ENCODE measurements around the gene ZNF529.
A peak's percentile ranks its signal among the peaks of the same experiment; 100 is the strongest.
"Not testable (repeated sequence)": the region's sequence is repeated elsewhere in the genome, so short reads cannot be mapped to it uniquely, and the experiment has no call there.

The ZNF529 gene

GRCh38 chr19:36573020-36573894 lies at the start of gene ZNF529:
Gene ZNF529 (minus strand): TSS chr19:36573292. CDS start chr19:36572346, 946 bp downstream.
- peak; percentile 82 for DNase-seq

DNA sequence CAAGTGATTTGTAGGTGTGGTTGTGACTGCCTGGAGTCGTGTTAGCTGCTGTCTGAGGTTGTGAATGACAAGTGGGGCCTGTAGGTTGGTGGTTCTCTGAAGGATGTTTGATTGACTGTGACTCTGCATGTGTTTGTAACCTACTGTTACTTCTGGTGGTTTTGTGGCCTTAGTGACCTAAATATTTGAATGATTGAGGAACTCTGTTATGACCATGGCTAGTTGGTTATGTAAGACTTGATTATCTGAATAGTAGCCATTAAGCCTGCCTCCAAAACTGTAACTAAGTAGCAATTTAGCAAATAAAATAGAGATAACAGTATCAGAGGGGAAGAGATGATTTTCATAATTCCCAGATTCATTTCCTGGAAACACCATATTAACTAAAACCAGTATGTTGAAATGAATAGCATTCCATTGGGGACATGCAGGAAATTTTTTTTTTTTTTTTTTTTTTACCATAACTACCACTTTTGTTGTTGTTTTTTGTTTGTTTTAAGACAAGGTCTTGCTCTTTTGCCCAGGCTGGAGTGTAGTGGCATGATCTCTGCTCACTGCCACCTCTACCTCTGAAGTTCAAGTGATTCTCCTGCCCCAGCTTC lies 32.9 kb upstream of the ZNF529 start:
- no peak for DNase-seq

- DNase-seq: no peak
These were observed 32.2 kb upstream of the ZNF529 start, which contains the start of gene ZNF382 for GRCh38 chr19:36605101-36605876. Gene ZNF382 (plus strand): TSS chr19:36605313. CDS start chr19:36609915, 4,602 bp downstream.

GRCh38 chr19:36604656-36605100 lies 31.6 kb upstream of the ZNF529 start:
- DNase-seq: no peak

GRCh38 chr19:36602681-36603080 lies 29.6 kb upstream of the ZNF529 start:
- not testable (repeated sequence) for DNase-seq

DNA sequence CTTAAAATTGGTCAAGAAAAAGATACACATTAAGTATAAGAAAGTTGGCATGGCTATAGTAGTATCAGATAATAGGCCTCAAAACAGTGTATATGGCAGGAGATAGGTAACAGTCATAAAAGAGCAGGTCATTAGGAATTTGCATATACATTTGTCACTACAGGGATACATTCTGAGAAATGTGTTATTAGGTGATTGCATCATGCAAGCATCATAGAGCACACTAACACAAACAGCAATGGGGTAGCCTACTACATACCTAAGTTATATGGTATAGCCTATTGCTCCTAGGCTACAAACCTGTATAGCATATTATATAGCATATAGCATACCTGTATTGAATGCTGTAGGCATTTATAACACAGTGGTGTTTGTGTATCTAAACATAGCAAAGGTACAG lies 6.2 kb upstream of the ZNF529 start:
- DNase-seq: no peak

- DNase-seq: no peak
These were observed 4.3 kb upstream of the ZNF529 start for GRCh38 chr19:36577271-36577996.

GRCh38 chr19:36574741-36575140 lies 1.6 kb upstream of the ZNF529 start:
- DNase-seq: no peak

- DNase-seq: no peak
These were observed 1.0 kb upstream of the ZNF529 start for GRCh38 chr19:36573895-36574720.

DNA sequence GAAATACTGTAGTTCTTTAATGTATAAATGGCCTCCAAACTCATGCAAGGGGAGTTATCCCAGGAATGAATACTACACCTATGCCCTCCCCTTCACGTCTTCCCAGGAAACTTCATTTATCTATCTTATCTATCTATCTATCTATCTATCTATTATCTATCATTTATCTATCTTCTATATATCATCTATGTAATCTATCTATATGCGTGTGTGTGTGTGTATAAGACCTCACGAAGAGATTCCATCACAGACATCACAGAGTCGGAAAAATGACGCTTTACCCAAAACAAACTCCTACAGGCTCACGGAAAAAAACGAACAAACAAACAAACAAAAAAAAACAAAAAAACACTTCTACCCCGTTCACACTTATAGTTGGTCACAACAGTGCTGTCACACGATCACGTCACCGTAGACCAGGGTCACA lies 486 bp downstream of the ZNF529 start:
- no peak for DNase-seq

DNA sequence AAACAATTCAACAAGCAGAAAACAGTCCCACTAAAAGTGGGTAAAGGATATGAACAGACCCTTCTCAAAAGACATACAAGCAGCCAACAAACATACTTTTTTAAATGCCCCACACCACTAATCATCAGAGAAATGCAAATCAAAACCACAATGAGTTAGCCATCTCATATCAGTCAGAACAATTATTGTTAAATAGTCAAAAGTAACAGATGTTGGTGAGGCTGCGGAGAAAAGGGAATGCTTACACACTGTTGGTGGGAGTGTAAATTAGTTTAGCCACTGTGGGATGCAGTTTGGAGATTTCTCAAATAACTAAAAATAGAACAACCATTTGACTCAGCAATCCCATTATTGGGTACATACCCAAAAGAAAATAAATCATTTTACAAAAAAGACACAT lies 8.7 kb downstream of the ZNF529 start:
- DNase-seq: no peak

GRCh38 chr19:36547001-36547732 lies 25.9 kb downstream of the ZNF529 start:
- DNase-seq: no peak

DNA sequence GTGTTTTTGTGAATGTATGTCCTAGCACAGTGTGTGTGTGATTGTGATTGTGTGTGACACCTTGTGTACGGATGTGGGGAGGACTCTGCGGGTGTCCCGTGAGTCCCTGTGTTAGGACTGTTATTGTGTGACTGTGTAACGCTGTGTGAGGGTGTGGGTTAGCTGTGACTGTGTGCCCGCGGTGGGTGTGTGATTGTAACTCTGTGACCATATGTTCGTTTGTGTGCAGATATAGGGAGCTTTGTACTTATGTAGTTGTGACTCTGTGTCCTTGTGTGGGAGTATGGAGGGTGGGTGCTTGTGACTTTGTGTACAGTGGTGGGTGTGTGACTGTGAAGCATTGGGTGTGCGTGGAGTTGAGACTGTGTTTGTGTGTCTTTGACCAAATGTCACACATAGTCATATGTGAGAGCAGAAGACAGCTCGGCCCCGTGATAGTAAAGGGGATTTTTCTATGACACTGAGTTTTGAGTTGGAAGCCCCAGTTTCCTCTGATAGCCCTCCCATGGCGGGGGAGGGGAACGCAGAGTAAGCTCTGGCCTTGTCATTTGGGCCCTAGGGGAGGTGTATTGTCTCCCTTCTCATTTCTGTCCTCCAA lies 44.1 kb downstream of the ZNF529 start:
- no peak for DNase-seq

DNA sequence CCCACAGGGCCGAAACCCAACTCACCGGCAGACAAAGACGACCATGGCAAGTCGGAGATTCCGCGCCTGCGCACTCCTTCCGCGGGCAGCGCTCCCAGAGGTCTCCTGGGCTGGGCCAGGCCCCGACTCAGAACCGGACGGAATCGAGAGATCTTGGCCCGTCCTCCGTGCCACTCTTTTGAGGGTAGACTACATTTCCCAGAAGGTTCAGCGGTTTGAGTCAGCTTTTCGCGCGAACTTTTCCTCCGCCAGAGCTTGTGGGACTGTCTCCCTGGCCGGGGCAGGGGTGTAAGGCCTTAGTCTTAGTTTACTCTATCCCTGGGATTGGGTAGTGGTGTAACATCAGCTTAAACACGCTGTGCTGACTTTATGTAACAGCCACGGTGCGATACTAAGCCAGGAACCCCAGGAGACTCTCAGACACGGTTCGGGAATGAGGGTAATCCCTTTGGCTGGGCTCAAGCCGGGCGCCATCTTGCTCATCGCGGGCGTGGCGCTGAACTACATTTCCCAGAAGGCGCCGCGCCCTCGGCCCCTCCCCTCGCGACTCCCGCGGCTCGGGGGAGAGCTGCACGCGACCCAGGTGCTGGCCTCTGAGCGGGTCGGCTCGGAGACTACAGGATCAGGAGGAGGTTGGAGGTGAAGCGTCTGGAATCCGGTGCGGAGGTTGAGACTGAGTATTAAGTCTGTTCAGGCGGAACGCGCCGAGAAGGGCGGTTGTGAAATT lies 44.7 kb downstream of the ZNF529 start, which contains the start of gene ZNF260:
TSS of gene ZNF260 (minus strand) at position 78 of the 727 bp plus-strand sequence. CDS start 13,033 bp downstream, outside the sequence.
- DNase-seq: peak; percentile 94

GRCh38 chr19:36527873-36528193 lies 45.3 kb downstream of the ZNF529 start:
- DNase-seq: no peak

DNA sequence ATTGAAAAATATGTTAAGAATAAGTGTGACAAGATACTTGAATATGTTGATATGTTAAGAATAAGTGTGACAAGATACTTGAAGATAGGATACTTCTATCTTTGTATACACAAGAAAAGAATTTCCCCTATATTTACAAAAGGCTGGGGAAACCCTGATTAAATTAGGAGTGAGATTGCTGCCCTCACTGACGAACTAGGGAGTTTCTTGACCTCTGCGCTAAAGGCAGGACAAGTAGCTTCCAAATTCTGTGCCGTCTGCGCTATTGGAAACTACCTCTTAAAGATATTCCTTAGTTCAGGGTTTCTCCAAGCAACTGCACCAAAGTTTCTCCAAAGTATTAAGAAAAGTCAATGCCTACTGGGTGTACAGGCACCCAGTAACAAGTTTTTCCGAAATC lies 45.8 kb downstream of the ZNF529 start:
- DNase-seq: no peak

- no peak for DNase-seq
These were observed 46.5 kb downstream of the ZNF529 start for GRCh38 chr19:36526581-36526980.

- no peak for DNase-seq
These were observed 48.5 kb downstream of the ZNF529 start for GRCh38 chr19:36524617-36525016.

- DNase-seq: no peak
These were observed 59.0 kb downstream of the ZNF529 start for GRCh38 chr19:36514012-36514612.

All from DMS153 (cell line).